ENCODE measurements around the gene PIK3R5. TPM values are rescaled to one million over a fixed set of nuclear protein-coding genes. Genes with fewer than 3 reads are reported as not detected.

PIK3R5 gene
- polyA plus RNA-seq, 1 donor from 2014 or later: not detected

GRCh38 chr17:8859804-8860430 lies 105.6 kb downstream of the PIK3R5 start:
- H2AFZ ChIP-seq (ENCODE audit: low read depth, low read length): no peak overlapping the region
- no peaks in the 10 kb centered on the region for H3K36me3 ChIP-seq (ENCODE audit: insufficient read depth, low read length)
- no peak for TF ChIP-seq EP300 (conservative IDR thresholded peaks at IDR 0.05; ENCODE audit: poor library complexity, severe bottlenecking)
- no peak for TF ChIP-seq MXI1 (conservative IDR thresholded peaks at IDR 0.05; ENCODE audit: poor library complexity, severe bottlenecking)
- TF ChIP-seq TAF1 (IDR thresholded peaks at IDR 0.05; ENCODE audit: low read depth): no peak
- TF ChIP-seq RAD21 (conservative IDR thresholded peaks at IDR 0.05): no peak
- no peak for TF ChIP-seq SMC3 (conservative IDR thresholded peaks at IDR 0.05; ENCODE audit: poor library complexity)
- TF ChIP-seq REST (IDR thresholded peaks at IDR 0.05; ENCODE audit: borderline replicate concordance): no peak
- no peak for TF ChIP-seq POLR2AphosphoS5 (IDR thresholded peaks at IDR 0.05)
- TF ChIP-seq CTCF (IDR thresholded peaks at IDR 0.05; ENCODE audit: poor library complexity, severe bottlenecking): no peak
- H3K27me3 ChIP-seq (ENCODE audit: insufficient read depth, low read depth, low read length): no peaks in the 10 kb centered on the region
- H3K4me3 ChIP-seq (ENCODE audit: low read length): no peak overlapping the region
- H3K79me2 ChIP-seq (replicated peaks; ENCODE audit: insufficient read depth, low read length): no peaks in the 10 kb centered on the region
- no peak overlapping the region for H3K27ac ChIP-seq (ENCODE audit: low read length)
- H3F3A ChIP-seq (ENCODE audit: insufficient read depth, low read length, poor library complexity, severe bottlenecking): no peaks in the 10 kb centered on the region
- H3K4me2 ChIP-seq (ENCODE audit: low read length): no peak overlapping the region
- H3K9me3 ChIP-seq (ENCODE audit: low read length): no peaks in the 10 kb centered on the region
- no peak overlapping the region for H3K9ac ChIP-seq (ENCODE audit: low read length)
- H4K20me1 ChIP-seq (ENCODE audit: insufficient read depth): no peaks in the 10 kb centered on the region
- H3K9me2 ChIP-seq (ENCODE audit: insufficient read depth, low read length): no peaks in the 10 kb centered on the region

- no peak overlapping the region for H3K4me3 ChIP-seq (ENCODE audit: low read length)
- no peak overlapping the region for H3K4me2 ChIP-seq (ENCODE audit: low read length)
- no peak overlapping the region for H2AFZ ChIP-seq (ENCODE audit: low read depth, low read length)
- no peak overlapping the region for H3K27ac ChIP-seq (ENCODE audit: low read length)
- no peak overlapping the region for H3K9ac ChIP-seq (ENCODE audit: low read length)
- no peaks in the 10 kb centered on the region for H3K9me2 ChIP-seq (ENCODE audit: insufficient read depth, low read length)
- no peaks in the 10 kb centered on the region for H3K36me3 ChIP-seq (ENCODE audit: insufficient read depth, low read length)
- no peaks in the 10 kb centered on the region for H3F3A ChIP-seq (ENCODE audit: insufficient read depth, low read length, poor library complexity, severe bottlenecking)
- no peak for TF ChIP-seq SMC3 (conservative IDR thresholded peaks at IDR 0.05; ENCODE audit: poor library complexity)
- no peak for TF ChIP-seq EZH2 (IDR thresholded peaks at IDR 0.05; ENCODE audit: borderline replicate concordance, insufficient read depth, low read length, poor library complexity, severe bottlenecking)
- TF ChIP-seq EP300 (conservative IDR thresholded peaks at IDR 0.05; ENCODE audit: poor library complexity, severe bottlenecking): no peak
- no peak for TF ChIP-seq CTCF (IDR thresholded peaks at IDR 0.05; ENCODE audit: poor library complexity, severe bottlenecking)
- TF ChIP-seq POLR2AphosphoS5 (IDR thresholded peaks at IDR 0.05): no peak
- no peak for TF ChIP-seq REST (IDR thresholded peaks at IDR 0.05; ENCODE audit: borderline replicate concordance)
- no peak for TF ChIP-seq RAD21 (conservative IDR thresholded peaks at IDR 0.05)
- TF ChIP-seq TAF1 (IDR thresholded peaks at IDR 0.05; ENCODE audit: low read depth): no peak
- no peak for TF ChIP-seq MXI1 (conservative IDR thresholded peaks at IDR 0.05; ENCODE audit: poor library complexity, severe bottlenecking)
- no peaks in the 10 kb centered on the region for H3K9me3 ChIP-seq (ENCODE audit: low read length)
- no peaks in the 10 kb centered on the region for H3K79me2 ChIP-seq (replicated peaks; ENCODE audit: insufficient read depth, low read length)
- no peaks in the 10 kb centered on the region for H4K20me1 ChIP-seq (ENCODE audit: insufficient read depth)
- no peaks in the 10 kb centered on the region for H3K27me3 ChIP-seq (ENCODE audit: insufficient read depth, low read depth, low read length)
Observed at GRCh38 chr17:8859027-8859803, 106.3 kb downstream of the PIK3R5 start.

Measured in neural cell (in vitro differentiated cells).